Osteoblast (primary cell): ENCODE data around the gene CAMTA1. TPM values are rescaled to one million over a fixed set of nuclear protein-coding genes. Genes with fewer than 3 reads are reported as not detected.

Experiments
- DNase-seq: peaks from one replicate; pipeline ENCODE4 v3.0.0; 2011; ENCODE audit warnings: low spot score, mixed read lengths; ENCODE audit not compliant: insufficient read length; ENCODE audit errors: missing footprints
- H2AFZ ChIP-seq: 2 replicates; pipeline ENCODE4 v1.6.0; 2011; ENCODE audit warnings: mild to moderate bottlenecking, low read length
- H3K27ac ChIP-seq: 2 replicates; pipeline ENCODE4 v1.5.1; 2011; ENCODE audit warnings: mild to moderate bottlenecking, low read depth, low read length, moderate library complexity
- H3K27me3 ChIP-seq: 2 replicates; pipeline ENCODE4 v1.6.0; 2012; ENCODE audit warnings: mild to moderate bottlenecking, control low read depth, inconsistent platforms, low read length, moderate library complexity; ENCODE audit not compliant: insufficient read depth
- H3K36me3 ChIP-seq: 2 replicates; pipeline ENCODE4 v1.5.1; 2011; ENCODE audit warnings: mild to moderate bottlenecking, low read length, control low read depth, moderate library complexity; ENCODE audit not compliant: insufficient read depth
- H3K4me1 ChIP-seq: 2 replicates; pipeline ENCODE4 v1.5.1; 2011; ENCODE audit warnings: mild to moderate bottlenecking, low read length, control low read depth, moderate library complexity; ENCODE audit not compliant: insufficient read depth
- H3K4me2 ChIP-seq: 2 replicates; pipeline ENCODE4 v1.6.0; 2011; ENCODE audit warnings: mild to moderate bottlenecking, low read length; ENCODE audit not compliant: insufficient read depth
- H3K4me3 ChIP-seq: fragments of 200-600 bp; sonication (generic); 3 replicates; pipeline ENCODE4 v1.5.1; 2012; ENCODE audit warnings: mild to moderate bottlenecking, low read length, inconsistent platforms; ENCODE audit not compliant: insufficient read depth
- H3K79me2 ChIP-seq: 2 replicates; pipeline ENCODE4 v1.6.0; 2012; ENCODE audit warnings: mild to moderate bottlenecking, low read length, control low read depth, inconsistent platforms; ENCODE audit not compliant: insufficient read depth
- H3K9me3 ChIP-seq: 2 replicates; pipeline ENCODE4 v1.5.1; 2011; ENCODE audit warnings: low read depth, low read length, control low read depth
- H4K20me1 ChIP-seq: 2 replicates; pipeline ENCODE4 v1.6.0; 2012; ENCODE audit warnings: mild to moderate bottlenecking, low read length, control low read depth; ENCODE audit not compliant: insufficient read depth
- CTCF ChIP-seq: IDR thresholded peaks from 2 replicates; pipeline ENCODE4 v1.5.1; 2011; ENCODE audit warnings: mild to moderate bottlenecking, low read depth, low read length, moderate library complexity; ENCODE audit errors: extremely low read depth
- total RNA-seq: library from RNA; depleted of rRNA; stranded (reverse); fragments of >200 nt; gene quantifications from 2 replicates; pipeline ENCODE4 v1.2.3, GENCODE V29; 2012

Gene CAMTA1
- total RNA-seq, 1 donor = 47.4 TPM

- Histone ChIP-seq H3K9me3 (no peaks in the 10 kb centered on the region), H3K27me3 (peaks cover 5% of the 10 kb centered on the region), H4K20me1 (no peaks in the 10 kb centered on the region), H3K27ac (no peak overlapping the region), H3K4me2 (no peak overlapping the region), H3K4me1 (no peaks in the 10 kb centered on the region), H2AFZ (no peak overlapping the region), H3K36me3 (no peaks in the 10 kb centered on the region), H3K79me2 (no peaks in the 10 kb centered on the region), H3K4me3 (no peak overlapping the region)
- TF ChIP-seq CTCF = no peak
- no peak for DNase-seq
These were observed 952.8 kb downstream of the CAMTA1 start for GRCh38 chr1:7738044-7738443.

- no peaks in the 10 kb centered on the region for H4K20me1 ChIP-seq
- H3K9me3 ChIP-seq = no peaks in the 10 kb centered on the region
- H3K4me3 ChIP-seq = no peak overlapping the region
- no peak overlapping the region for H3K27ac ChIP-seq
- H3K4me2 ChIP-seq = no peak overlapping the region
- DNase-seq = peak; percentile 27
- H3K79me2 ChIP-seq = no peaks in the 10 kb centered on the region
- H3K27me3 ChIP-seq = peaks cover 7% of the 10 kb centered on the region
- no peaks in the 10 kb centered on the region for H3K36me3 ChIP-seq
- H2AFZ ChIP-seq = no peak overlapping the region
- TF ChIP-seq CTCF = no peak
- no peaks in the 10 kb centered on the region for H3K4me1 ChIP-seq
These were observed 958.1 kb downstream of the CAMTA1 start for GRCh38 chr1:7743346-7743745.

GRCh38 chr1:7744882-7745281 is 959.6 kb downstream of the CAMTA1 start:
- H2AFZ ChIP-seq = no peak overlapping the region
- H3K27ac ChIP-seq = no peak overlapping the region
- no peaks in the 10 kb centered on the region for H3K79me2 ChIP-seq
- peaks cover 9% of the 10 kb centered on the region for H3K27me3 ChIP-seq
- H3K4me3 ChIP-seq = no peak overlapping the region
- H4K20me1 ChIP-seq = no peaks in the 10 kb centered on the region
- no peak for TF ChIP-seq CTCF
- no peaks in the 10 kb centered on the region for H3K9me3 ChIP-seq
- H3K4me1 ChIP-seq = no peaks in the 10 kb centered on the region
- H3K4me2 ChIP-seq = no peak overlapping the region
- H3K36me3 ChIP-seq = no peaks in the 10 kb centered on the region
- no peak for DNase-seq

- no peak for TF ChIP-seq CTCF
- no peak overlapping the region for H2AFZ ChIP-seq
- H3K4me1 ChIP-seq = no peaks in the 10 kb centered on the region
- no peaks in the 10 kb centered on the region for H3K36me3 ChIP-seq
- no peak overlapping the region for H3K27ac ChIP-seq
- DNase-seq = peak; percentile 9
- no peak overlapping the region for H3K4me3 ChIP-seq
- no peaks in the 10 kb centered on the region for H3K79me2 ChIP-seq
- H4K20me1 ChIP-seq = no peaks in the 10 kb centered on the region
- H3K4me2 ChIP-seq = no peak overlapping the region
- peaks cover 12% of the 10 kb centered on the region for H3K27me3 ChIP-seq
- H3K9me3 ChIP-seq = no peaks in the 10 kb centered on the region
These were observed 960.5 kb downstream of the CAMTA1 start for GRCh38 chr1:7745783-7746182.
